AG20443 (cell line): ENCODE results near the gene HUS1.
"Not testable (repeated sequence)": the region's sequence is repeated elsewhere in the genome, so short reads cannot be mapped to it uniquely, and the experiment has no call there.

Experiments
- DNase-seq: peaks from one replicate; pipeline ENCODE4 v3.0.0; 2012; ENCODE audit warnings: low spot score, mixed read lengths

Gene HUS1

DNA sequence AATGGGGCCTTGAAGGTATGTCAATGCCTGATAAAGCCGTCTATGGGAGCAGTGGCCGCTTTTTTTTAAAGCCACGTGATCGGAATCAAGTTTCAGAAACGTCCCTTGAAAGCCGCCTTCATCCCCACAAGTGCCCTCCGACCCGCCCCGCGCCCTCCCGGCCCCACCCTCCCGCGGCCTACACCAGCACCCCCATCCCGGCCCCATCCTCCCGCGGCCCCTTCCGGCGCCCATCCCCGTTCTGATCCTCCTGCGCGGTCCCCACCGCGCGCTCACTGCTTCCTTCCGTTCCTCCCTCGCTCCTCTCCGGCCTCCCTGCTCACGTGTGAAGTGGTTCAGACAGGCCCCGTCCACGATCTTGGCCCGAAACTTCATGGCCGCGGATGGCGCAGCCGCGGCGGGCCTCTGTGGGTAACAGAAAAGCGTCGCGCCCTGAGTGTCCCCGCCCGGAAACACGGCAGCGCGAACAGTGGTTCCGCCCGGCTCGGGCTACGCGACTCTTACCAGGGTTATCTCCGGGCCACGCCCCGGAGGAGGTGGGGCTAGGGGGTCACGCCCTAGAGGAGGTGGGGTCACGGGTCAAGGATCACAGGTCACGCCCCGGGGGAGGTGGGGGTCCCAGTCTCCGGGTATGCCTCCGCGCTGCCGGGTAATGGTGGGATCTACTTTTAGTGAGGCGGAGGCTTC lies at the start of gene HUS1:
TSS of gene HUS1 (minus strand) at position 471 of the 687 bp plus-strand sequence. CDS start at position 375, 96 bp downstream.
- peak; percentile 96 for DNase-seq

DNA sequence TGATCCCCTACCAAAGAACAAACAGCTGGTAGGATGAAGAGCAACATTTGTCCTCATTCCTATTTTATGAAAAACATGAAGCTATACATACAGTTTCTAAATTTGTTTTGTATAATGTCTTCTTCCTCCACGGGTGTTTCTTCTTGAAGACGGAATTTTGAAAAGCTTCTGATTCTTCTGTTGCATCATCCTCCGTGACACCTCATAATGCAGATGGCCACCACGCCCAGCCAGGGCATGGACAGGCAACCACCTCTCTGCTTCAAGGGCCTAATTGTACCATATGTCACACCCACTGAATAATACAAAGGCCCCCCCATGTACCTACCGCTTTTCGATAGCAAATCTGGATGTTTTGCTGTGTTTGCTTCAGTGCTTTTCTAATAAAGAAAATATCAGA lies 49.5 kb upstream of the HUS1 start, which contains the start of gene SUN3:
TSS of gene SUN3 (minus strand) at position 170 of the 400 bp plus-strand sequence. CDS start at position 1, 169 bp downstream.
- no peak for DNase-seq

DNA sequence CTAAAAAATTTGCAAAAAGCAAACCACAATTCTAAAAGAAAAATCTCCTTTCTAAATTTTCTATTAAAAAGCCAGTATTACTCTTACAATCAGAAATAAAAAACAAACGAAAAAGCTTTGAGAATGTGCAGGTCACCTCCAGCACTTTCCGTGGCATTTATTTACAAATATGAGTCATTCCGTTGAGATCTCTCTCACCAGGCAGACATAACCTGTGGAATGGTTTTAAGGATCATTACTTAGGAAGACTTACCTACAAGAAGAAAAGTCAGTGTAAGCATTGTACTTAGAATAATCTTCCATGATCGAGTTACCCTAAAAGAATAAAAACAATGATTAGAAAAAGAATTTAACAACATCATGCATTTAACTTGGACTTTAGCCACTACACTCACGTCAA lies 46.2 kb upstream of the HUS1 start:
- DNase-seq, result no peak

DNA sequence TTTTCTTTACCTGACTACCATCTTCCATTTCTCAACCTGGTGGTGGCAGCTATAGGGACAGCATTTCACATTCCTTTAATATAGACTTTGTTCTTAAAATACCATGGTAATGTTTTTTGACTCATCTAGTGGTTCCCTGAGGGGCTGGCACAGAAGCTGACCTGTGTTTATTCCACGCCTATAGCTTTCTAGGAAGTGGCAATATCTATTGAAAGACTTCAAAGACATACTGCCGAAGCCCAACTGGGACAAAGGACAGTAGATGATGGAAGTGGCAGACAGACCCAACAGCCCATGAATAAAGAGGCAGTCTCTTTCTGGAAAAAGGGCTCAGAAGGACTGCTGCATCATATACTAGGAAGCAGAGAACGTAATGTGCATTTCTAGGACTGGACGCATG lies 38.3 kb upstream of the HUS1 start:
- no peak for DNase-seq

DNA sequence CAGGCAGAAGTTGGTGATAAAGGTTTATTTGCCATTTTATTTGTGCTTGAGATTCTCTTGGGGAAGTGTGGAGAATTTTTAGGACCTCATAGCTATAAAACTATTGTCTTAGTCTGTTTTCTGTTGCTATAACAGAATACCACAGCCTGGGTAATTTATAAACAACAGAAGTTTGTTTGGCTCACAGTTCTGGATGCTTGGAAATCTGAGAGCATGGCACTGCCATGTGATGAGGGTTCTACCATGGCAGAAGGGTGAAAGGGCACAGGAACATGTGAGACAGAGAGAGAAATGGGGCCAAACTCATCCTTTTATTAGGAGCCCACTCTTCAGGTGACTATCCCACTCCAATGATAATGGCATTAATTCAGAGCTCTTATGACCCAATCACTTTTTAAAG lies 37.2 kb upstream of the HUS1 start:
- no peak for DNase-seq

DNA sequence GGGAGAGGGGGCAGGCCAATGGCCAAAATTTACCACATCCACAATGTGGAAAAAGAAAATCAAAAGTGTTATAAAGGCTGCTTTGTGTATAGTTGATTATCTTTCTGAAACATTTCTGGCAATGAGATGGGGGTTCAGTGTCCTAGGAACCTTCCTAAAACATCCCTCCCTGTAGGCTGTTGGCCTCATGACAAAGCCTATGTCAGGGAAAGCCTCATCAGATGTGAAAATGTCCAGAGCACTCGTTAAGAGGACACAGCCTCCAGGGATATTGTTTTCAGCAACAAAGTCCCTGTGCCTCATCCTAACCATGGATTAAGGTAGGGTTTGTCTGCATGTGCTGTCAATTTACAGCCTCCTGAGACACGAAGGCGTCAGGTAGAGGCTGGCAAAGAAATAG lies 32.5 kb upstream of the HUS1 start:
- no peak for DNase-seq

DNA sequence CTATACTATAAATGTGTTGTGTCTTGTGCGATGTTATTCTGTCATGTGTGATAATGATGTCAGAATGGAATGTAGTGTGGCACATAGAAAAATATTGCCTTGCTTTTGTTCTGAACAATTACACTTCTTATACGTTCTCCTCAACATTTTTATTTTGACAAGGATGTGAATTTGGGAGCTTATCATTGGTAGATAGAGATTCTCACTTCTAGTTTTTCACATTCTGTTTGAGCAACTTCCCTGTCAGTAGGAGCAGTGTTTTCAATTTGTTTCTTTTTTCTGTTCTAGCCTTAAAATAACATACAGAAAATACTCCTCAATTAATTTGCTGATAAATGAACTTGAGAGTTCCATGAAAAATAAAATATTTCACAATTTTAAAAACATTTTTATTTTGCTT lies 31.9 kb upstream of the HUS1 start:
- no peak for DNase-seq

DNA sequence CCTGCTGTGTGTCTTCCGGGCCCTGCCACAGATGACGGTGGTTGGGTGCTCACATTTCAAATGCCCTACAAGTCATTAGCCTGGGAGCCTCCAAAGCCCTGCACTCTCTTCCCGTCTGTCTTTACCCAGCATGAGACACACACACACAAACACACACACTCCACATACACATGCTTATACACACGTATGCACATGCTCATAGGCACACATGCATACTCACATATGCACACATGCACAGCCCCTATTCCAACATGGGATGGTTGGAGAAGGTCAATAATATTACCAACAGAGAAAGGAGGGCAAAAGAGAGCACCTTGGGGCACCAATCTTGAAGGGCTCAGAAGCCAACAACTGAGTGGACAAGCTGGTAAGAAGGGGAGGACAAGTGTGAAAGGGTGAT lies 30.5 kb upstream of the HUS1 start:
- no peak for DNase-seq

DNA sequence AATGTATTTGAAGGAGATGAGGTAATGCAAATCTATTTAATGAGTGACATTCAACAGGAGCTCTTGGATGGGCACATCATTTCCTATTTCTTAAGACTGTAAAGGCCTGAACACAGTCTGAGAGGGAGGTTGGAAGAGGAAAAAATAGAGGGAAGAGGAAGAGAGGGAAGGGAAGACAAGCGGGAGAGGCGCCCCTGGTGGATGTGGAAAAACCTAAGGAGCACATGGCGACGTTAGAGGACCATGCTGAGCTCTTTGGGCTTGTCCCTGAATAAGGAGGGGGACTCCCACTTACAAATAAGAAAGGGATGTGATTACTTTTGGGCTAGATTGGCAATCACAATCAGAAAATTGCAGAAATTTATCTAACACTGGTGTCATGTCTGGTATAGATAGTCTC lies 29.8 kb upstream of the HUS1 start:
- DNase-seq, result no peak

DNA sequence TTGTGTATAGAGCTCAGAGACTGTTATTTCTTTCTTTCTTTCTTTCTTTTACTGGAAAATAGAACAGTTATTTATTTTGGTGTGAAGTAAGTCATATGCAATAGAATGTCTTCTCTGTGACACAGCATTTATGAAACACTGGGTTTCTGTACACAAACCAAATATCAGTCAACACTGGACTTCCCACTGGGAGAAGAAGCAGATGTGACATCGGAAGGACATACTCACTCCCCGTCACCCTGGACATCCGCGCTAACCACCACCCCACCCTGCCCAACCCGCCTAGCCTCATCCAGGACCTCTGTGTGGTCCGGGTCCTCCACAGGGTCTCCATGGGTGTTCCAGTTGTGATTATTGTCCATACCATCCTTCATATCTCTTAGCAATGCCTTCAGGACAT lies 27.5 kb upstream of the HUS1 start:
- no peak for DNase-seq

DNA sequence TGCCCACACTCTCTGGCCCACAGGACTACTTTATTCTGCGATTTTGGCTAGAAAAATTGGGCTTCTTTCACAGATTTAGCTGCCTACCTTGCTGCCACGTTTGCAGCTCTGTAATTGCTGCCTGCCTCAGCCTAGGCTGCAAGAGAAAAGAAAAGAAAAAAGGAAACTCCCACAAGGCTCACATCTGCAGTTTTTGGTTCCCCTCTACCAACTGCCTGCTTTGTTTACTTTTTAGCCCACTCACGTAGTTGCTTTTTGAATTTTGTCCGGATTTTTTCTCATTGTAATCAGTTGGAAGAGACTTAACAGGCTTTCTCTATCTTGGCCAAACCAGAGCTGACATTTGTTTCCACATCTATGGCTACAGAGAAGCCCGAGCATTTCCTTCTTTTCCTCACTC lies 25.2 kb upstream of the HUS1 start:
- no peak for DNase-seq

DNA sequence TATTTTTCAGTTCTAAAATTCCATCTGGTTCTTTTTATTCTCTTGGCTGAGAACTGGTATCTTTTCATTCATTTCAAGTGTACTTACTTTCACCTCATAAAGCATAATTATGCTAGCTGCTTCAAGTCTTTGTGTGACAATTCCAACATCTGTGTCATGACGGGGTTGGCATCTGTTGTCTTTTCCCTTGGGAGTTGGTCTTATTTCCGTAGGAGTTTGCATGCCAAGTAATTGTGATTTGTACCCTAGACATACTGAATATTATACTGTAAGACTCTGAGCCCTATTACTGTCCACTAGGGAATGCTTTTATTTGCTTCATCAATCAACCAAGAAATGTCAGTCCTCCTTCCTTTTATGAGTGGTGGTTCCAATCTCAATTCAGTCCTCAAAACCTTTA lies 24.6 kb upstream of the HUS1 start:
- no peak for DNase-seq

DNA sequence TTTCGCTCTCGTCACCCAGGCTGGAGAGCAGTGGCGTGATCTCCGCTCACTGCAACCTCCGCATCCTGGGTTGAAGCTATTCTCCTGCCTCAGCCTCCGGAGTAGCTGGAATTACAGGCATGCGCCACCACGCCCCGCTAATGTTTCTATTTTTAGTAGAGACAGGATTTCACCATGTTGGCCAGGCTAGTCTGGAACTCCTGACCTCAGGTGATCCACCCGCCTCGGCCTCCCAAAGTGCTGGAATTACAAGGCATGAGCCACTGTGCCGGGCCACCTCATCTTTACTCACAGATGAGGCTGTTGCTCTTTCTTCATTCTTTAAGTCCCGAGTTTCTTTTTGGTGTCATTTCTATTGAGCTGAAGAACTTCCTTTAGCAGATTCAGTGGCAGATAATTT lies 20.7 kb upstream of the HUS1 start:
- DNase-seq, result not testable (repeated sequence)

DNA sequence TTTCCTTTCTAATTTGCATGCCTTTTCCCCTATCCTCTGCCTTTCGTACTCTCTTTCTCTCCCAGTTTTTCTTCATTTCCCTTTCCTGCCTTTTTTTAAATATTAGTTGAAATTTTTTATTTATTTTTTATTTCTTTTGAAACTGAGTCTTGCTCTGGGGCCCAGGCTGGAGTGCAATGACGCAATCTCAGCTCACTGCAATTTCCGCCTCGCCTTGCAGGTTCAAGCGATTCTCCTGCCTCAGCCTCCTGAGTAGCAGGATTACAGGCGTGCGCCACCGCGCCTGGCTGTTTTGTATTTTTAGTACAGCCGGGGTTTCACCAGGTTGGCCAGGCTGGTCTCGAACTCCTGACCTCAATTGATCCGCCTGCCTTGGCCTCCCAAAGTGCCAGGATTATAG lies 20.0 kb upstream of the HUS1 start:
- no peak for DNase-seq

DNA sequence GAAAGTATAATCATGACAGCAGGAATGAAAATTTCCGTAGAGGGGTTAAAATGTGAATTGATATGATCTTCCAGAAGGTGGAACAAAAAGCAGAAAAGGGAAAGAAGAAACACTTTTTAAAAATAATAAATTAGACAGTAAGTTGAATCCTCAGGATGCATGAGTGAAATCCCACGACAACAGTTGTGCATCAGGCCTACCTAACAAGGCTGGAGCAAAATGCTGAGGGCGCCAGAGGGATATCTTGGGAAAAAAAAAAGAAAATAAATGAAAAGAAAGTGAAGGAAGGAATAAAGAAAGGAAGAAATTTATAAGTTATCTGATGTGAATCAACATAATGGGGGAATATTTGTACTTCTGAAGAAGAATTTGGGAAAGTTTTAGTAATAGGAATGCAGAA lies 13.0 kb upstream of the HUS1 start:
- DNase-seq, result no peak

DNA sequence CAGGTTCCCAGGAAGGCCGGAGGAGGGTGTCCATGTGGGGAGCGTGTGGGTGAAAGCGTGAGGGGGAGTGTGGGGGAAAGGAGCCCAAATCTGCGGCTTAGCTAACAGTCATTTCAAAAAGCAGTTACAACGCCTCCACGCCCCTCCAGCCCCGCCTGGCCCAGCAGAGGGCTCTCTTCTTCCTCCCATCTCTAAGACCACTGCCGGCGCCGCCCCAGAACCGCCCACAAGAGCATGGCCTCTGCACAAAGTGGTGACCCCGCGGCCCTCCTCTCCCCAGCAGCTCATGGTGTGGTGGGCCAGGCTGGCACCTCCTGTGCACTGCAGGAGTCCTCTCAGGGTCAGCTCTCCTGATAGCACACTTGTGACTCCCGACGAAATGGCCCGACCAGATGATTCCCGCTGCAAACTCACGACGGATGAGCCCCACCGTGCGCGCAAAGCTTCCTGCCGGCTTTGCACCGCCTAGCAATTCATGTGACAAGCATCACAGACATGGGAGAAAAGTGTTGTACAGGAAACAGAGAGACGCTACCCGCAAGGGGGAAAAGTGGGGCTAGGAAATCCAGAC lies 12.4 kb upstream of the HUS1 start:
- DNase-seq, result peak; percentile 92

DNA sequence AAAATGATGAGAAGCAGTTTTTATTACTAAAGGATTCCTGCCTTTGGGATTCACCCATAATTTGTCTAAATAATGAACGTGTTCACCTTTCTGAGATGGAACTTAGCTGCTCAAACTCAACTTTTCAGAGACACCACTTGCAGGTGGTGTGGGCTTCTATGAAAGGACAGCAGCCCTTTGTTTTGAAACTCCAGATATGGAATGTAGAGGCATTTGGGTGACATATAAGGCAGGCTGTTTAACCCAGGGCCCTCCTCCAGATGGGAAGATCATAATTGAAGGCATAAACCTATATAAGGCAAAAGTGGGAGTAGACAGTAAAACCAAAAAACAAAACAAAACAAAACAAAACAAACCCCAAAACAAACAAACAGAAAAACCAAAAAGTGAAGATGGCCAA lies 11.9 kb upstream of the HUS1 start:
- no peak for DNase-seq

DNA sequence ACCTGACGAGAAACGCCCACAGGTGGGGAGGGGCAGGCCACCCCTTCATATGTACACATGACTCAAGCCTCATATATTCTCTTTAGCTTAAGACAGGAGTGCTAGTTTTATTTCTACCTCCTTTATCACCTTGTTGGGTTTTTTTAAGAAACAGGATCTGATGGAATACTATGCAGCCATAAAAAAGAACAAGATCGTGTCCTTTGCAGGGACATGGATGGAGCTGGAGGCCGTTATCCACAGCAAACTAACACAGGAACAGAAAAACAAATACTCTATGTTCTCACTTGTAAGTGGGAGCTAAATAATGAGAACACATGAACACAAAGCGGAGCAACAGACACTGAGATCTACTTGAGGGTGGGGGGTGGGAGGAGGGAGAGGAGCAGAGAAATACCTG lies 11.2 kb upstream of the HUS1 start:
- DNase-seq, result no peak

DNA sequence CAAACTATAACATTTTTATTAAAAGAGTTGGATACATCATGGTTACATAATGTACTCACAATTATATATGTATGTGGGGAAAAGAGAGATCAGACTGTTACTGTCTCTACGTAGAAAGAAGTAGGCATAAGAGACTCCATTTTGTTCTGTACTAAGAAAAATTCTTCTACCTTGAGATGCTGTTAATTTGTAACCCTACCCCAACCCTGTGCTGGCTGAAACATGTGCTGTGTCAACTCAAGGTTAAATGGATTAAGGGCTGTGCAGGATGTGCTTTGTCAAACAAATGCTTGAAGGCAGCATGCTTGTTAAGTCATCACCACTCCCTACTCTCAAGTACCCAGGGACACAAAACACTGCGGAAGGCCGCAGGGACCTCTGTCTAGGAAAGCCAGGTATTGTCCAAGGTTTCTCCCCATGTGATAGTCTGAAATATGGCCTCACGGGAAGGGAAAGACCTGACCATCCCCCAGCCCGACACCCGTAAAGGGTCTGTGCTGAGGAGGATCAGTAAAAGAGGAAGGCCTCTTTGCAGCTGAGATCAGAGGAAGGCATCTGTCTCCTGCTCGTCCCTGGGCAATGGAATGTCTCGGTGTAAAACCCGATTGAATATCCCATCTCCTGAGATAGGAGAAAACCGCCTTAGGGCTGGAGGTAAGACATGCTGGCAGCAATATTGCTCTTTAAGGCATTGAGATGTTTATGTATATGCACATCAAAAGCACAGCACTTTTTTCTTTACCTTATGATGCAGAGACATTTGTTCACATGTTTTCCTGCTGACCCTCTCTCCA lies 10.4 kb upstream of the HUS1 start:
- DNase-seq, result not testable (repeated sequence)

DNA sequence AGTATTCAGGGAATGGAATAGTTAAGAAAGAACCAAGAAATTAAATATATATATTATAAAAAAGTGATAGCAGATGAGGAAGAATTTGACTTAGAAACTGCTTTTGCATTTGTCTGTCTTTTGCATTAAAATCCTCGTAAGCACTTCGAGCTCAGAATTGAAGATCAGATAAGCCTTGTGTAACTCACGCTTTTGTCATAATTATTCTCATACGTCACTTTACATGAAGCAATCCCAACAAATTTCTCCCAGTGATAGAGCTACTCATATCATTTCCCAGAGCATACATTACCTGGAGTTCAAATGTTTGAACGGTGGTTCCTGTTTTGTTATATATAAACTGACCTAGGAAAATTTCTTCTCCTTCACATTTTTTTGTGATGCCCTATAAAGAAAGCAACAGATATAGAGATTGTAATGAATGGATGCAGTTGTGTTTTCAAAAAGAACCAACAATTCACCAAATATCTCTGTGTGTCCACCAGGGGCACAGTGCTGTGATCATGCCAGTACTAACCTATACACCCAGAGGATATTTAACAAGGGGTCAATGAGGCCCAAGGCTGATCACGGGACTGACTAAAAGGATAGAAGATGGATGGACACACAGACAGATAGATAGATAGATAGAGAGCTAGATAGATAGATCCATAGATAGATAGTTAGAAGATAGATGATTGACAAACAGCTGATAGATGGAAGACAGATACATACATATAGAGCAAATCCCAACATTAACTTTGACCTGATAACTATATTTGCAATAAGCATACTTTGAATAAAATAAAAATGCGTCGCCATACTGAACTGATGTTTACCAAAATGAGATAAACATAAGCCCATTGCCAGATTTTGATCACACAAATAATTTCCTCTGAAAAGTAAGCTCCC lies 9.3 kb upstream of the HUS1 start:
- DNase-seq, result no peak

DNA sequence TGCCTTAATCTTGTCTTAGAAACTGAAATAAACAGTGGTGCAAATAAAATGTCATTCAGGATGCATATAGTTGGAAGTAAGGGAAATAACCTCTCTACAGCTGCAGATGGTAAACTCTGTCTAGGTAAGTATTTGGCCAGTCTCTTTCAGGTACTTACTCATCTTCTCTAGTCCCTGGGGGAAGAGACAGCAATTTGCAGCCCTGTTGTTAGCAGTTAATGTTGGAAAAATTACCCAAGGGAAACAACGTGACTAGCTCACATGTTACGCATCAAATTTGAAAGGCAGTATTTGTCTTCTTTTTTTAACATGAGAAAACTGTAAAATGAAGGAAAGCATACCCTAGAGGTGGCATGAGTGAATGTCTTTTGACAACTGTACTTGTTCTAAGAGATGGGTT lies 3.2 kb upstream of the HUS1 start:
- DNase-seq, result no peak

DNA sequence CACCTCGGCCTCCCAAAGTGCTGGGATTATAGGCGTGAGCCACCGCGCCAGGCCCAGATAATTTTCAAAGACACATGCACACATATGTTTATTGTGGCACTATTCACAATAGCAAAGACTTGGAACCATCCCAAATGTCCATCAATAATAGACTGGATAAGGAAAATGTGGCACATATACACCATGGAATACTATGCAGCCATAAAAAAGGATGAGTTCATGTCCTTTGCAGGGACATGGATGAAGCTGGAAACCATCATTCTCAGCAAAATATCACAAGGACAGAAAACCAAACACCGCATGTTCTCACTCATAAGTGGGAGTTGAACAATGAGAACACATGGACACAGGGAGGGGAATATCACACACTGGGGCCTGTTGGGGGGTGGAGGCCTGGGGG lies 1.2 kb upstream of the HUS1 start:
- not testable (repeated sequence) for DNase-seq
